ENCODE data around the gene PPCDC.

PPCDC gene, protein sequence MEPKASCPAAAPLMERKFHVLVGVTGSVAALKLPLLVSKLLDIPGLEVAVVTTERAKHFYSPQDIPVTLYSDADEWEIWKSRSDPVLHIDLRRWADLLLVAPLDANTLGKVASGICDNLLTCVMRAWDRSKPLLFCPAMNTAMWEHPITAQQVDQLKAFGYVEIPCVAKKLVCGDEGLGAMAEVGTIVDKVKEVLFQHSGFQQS

DNA sequence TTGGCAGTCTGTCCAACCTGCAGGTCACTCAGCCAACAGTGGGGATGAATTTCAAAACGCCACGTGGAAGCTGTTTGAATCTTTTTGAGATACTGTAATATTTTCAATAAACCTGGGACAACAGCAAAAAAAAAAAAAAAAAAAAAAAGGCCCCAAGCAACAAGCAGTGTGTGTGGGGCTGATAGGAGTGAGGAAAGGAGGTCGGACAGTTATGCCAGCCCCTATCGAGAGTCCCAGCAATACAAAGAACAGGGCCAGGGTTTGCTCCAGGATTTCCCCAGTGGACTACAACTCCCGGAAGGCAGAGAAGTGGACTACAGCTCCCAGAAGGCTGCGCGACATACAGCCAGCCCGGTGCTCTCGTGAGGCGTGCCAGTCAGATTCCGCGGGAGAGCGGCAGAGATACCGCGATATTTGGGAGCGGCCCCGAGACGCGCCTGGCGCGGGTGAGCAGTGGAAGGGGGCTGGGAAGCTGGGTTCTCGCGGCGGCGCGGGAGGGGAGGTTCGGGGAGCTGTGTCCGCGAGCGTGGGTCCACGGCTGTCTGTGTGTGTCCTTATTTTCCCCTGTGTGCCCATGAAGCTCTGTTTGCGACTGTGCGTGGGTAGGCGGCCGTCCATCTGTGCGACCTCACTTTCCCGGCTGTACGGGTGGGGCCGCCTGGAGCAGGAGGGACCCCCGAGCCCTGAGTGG lies at the start of gene PPCDC:
Gene PPCDC, plus strand, starts transcription at position 410 of the 691 bp plus-strand sequence. CDS start 4,729 bp downstream, outside the sequence.
- peak; percentile 95 for DNase-seq

GRCh38 chr15:74976159-74976558 lies 47.2 kb upstream of the PPCDC start:
- no peak for DNase-seq

- no peak for DNase-seq
These were observed 45.8 kb upstream of the PPCDC start for GRCh38 chr15:74977599-74977998.

GRCh38 chr15:74978077-74978476 lies 45.3 kb upstream of the PPCDC start:
- DNase-seq: no peak

GRCh38 chr15:74978503-74978902 lies 44.9 kb upstream of the PPCDC start:
- no peak for DNase-seq

DNA sequence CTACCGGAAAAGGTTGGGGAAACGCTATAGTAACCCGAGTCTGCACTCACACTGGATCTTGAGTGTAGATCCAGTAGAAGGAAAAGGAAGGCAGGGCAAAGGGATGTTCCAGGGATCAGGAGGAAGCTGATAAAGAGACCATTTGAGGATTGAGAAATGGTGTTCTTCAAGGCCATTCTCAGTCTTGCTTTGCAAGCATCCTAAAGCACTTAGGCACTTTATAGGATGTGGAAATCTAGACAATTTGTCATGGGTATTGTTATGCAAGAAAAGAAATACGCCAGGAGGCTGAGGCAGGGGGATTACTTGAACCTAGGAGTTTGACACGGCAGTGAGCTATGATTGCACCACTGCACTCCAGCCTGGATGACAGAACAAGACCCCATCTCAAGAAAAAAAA lies 41.2 kb upstream of the PPCDC start:
- no peak for DNase-seq

DNA sequence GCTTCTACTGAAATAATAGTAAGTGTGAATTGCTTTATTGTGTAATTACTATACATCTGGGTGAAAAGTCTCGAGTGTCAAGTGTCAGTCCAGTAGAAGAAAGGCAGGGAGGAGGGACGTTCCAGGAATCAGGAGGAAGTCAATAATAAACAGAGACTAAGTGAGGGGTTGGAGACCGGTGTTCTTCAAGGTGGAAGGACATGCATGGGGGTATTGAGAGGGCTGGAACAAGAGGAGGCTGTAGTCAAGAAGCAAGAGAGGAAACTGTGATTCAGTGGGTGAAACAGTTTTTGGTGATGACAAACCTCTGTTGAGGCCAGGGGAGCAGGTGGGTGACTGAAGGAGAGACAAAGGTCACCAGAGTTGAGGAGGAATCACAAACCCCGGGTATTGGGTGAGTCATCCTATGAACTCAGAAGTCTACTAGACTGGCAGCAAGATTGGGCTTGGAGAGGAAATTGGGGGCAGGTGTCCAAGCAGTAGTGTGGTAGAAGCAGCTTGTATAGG lies 39.6 kb upstream of the PPCDC start:
- no peak for DNase-seq

GRCh38 chr15:74988007-74988800 lies 35.2 kb upstream of the PPCDC start:
- DNase-seq: peak; percentile 31

DNA sequence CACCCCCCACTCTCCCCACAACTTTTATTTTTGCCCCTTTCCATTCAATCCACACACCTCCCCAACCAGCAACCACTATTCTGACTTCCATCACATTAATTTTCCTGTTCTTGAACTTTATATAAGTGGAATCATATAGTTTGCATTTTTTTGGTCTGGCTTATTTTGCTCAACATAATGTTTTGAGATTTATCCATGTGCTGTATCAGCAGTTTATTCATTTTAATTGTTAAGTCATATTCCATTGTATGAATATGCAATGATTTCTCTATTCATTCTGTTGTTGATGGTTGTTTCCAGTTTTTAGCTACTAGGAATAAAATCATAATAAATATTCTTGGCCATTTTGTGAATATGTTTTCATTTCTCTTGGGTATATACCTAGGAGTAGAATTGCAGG lies 33.9 kb upstream of the PPCDC start:
- no peak for DNase-seq

GRCh38 chr15:74992619-74993018 lies 30.8 kb upstream of the PPCDC start:
- DNase-seq: no peak

DNA sequence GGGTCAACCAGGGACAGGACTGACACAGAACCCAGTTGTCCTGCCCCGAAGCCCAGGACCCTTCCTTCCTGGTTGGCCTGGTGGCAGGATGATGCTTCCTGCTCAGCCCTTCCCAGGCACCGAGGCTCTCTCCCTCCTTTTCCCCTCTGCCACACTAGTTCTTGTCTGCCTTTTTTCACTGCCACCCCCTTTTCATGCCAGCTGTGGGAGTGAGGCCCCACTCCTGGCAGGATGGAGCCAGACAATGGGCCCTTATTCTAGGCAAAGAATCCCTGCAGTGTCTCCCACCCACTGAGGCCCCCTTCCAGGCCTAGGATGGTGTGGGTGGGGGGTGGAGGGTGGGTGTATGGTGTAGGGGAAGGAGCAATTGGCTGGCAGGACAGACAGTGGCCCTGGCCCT lies 29.2 kb upstream of the PPCDC start:
- DNase-seq: no peak

DNA sequence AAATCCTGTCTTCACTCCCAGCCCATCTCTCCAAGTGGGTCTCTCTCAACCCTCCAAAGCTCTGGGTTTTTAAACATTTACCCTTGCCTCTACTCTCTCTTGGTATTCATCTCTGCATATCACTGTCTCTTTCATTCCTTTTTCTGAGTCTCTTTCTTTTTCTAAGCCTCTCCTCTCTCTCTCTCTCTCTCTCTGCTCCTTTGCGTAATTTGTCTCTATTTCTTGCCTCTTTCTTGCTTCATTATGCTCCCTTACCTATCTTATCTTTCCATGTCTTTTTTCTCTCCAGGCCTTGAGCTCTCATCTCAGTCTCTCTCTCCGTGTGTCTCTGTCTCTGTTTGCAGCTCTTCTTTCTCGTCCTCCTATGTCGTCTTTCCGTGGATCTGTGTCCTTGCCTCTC lies 28.7 kb upstream of the PPCDC start:
- DNase-seq: no peak

GRCh38 chr15:74995182-74995778 lies 28.1 kb upstream of the PPCDC start, which contains the start of gene SCAMP5:
TSS of gene SCAMP5 (plus strand) at chr15:74995563. CDS start at chr15:75011840, 16,277 bp downstream.
- DNase-seq: peak; percentile 93

GRCh38 chr15:74995779-74996765 lies 27.3 kb upstream of the PPCDC start:
- DNase-seq: no peak

DNA sequence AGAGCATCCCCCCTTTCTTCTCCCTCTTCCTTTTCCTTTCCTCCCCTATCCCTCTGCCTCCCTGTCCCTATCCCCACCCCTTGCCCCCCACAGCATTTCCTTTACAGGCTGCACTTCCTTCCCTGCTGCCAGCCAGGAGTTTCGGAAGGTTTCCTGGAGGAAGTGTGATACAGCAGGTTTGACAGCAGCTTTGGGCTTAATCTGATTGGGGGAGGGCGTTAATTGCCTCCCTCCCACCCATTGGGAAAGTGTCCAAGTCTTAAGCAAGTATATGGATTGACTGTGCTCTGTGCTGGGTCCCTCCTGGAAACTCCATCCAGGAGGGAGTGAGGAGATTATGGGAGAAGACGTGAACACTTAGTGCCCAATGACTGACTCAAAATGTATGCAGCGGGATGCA lies 26.2 kb upstream of the PPCDC start:
- no peak for DNase-seq

GRCh38 chr15:74997543-74997942 lies 25.8 kb upstream of the PPCDC start:
- no peak for DNase-seq

- no peak for DNase-seq
These were observed 22.1 kb upstream of the PPCDC start for GRCh38 chr15:75001310-75001709.

GRCh38 chr15:75002398-75002797 lies 21.0 kb upstream of the PPCDC start:
- DNase-seq: no peak

GRCh38 chr15:75007216-75007615 lies 16.2 kb upstream of the PPCDC start:
- no peak for DNase-seq

GRCh38 chr15:75008221-75008625 lies 15.2 kb upstream of the PPCDC start:
- DNase-seq: no peak

DNA sequence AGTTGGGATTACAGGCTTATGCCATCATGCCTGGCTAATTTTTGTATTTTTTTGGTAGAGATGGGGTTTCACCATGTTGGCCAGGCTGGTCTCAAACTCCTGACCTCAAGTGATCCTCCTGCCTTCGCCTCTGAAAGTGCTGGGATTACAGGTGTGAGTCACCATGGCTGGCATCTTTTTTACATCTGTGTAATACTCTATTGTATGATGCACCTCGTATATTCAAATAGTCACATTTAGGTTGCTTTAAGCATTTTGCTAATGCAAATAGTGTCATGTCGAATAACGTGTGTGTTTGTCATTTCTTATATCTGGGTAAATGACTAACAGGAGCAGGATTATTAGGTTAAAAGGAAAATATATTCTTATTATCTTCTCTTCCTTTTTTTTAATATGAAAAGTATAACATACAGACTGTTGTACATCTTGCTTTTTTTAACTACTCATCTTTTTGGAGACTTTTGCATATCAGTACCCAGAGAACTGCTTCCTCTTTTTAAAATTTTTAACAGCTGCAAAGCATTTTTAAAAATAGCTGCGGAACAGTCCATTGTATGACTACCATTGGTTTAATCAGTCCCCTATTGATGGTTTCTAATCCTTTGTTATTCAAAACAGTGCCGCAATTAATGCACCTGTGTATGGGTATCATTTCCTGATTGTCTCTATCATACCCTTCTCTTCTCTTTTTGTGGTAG lies 14.6 kb upstream of the PPCDC start:
- no peak for DNase-seq
